ENCODE measurements around the gene CPT1B.

CPT1B gene

GRCh38 chr22:50626850-50627641 lies 48.8 kb upstream of the CPT1B start (continued):
- TF ChIP-seq ZNF324 (tag by site-specific recombination; IDR thresholded peaks at IDR 0.05) (no peak), ZNF449 (tag by site-specific recombination; IDR thresholded peaks at IDR 0.05) (no peak), ZNF629 (tag by site-specific recombination; IDR thresholded peaks at IDR 0.05) (no peak), ZNF239 (tag by site-specific recombination; IDR thresholded peaks at IDR 0.05) (no peak), ZEB2 (tag by site-specific recombination; IDR thresholded peaks at IDR 0.05) (no peak), ZNF223 (tag by site-specific recombination; IDR thresholded peaks at IDR 0.05) (no peak), ZNF561 (tag by site-specific recombination; IDR thresholded peaks at IDR 0.05; ENCODE audit: borderline replicate concordance) (no peak), ZNF404 (tag by site-specific recombination; IDR thresholded peaks at IDR 0.05) (no peak), ZNF433 (tag by site-specific recombination; IDR thresholded peaks at IDR 0.05; ENCODE audit: low read depth) (no peak), SP7 (tag by site-specific recombination; IDR thresholded peaks at IDR 0.05) (no peak), HOXC10 (CRISPR knock-in tag; IDR thresholded peaks at IDR 0.05) (no peak), ZNF221 (tag by site-specific recombination; IDR thresholded peaks at IDR 0.05; ENCODE audit: borderline replicate concordance) (no peak), ZSCAN23 (tag by site-specific recombination; IDR thresholded peaks at IDR 0.05) (no peak), MYNN (tag by site-specific recombination; IDR thresholded peaks at IDR 0.05; ENCODE audit: borderline replicate concordance) (no peak), ZNF138 (tag by site-specific recombination; IDR thresholded peaks at IDR 0.05; ENCODE audit: borderline replicate concordance) (no peak), KLF17 (tag by site-specific recombination; IDR thresholded peaks at IDR 0.05) (no peak), ZXDB (tag by site-specific recombination; IDR thresholded peaks at IDR 0.05) (no peak), ZNF394 (tag by site-specific recombination; IDR thresholded peaks at IDR 0.05; ENCODE audit: borderline replicate concordance) (no peak)

GRCh38 chr22:50626314-50626849 lies 48.2 kb upstream of the CPT1B start:
- ChIA-PET CTCF (interaction anchor here (0.7 kb wide), 1 partner anchor 65 kb away, joined by 5 read pairs; no protein-coding TSS in a partner anchor), POLR2A (interaction anchor here (0.7 kb wide), 1 partner anchor 43 kb away, joined by 3 read pairs; the partner anchor contains the start of gene CHKB)
- Histone ChIP-seq H3K4me3 (ENCODE audit: low read depth, low read length) (no peak overlapping the region), H3K36me3 (ENCODE audit: control insufficient read depth in 2 of 2, insufficient read depth in 1 of 2, low read length in 2 of 2) (peaks cover 0 to 11% of the 10 kb centered on the region in 2 experiments; a peak in 1 of 3 replicates), H3K9me3 (ENCODE audit: control insufficient read depth, insufficient read depth, low read depth, low read length) (no peaks in the 10 kb centered on the region), H3K27ac (ENCODE audit: extremely low read depth, low read depth, low read length) (no peak overlapping the region), H3K4me1 (ENCODE audit: control insufficient read depth, insufficient read depth, low read length) (peaks cover under 1% of the 10 kb centered on the region)
- TF ChIP-seq ZNF433 (tag by site-specific recombination; IDR thresholded peaks at IDR 0.05; ENCODE audit: low read depth) (no peak), YY2 (tag by site-specific recombination; IDR thresholded peaks at IDR 0.05) (no peak), ZNF416 (tag by site-specific recombination; IDR thresholded peaks at IDR 0.05) (no peak), SALL2 (tag by site-specific recombination; IDR thresholded peaks at IDR 0.05; ENCODE audit: borderline replicate concordance) (no peak), ZBTB20 (tag by site-specific recombination; IDR thresholded peaks at IDR 0.05) (no peak), ZNF548 (tag by site-specific recombination; IDR thresholded peaks at IDR 0.05) (no peak), PRDM1 (tag by site-specific recombination; IDR thresholded peaks at IDR 0.05) (no peak), ZNF391 (tag by site-specific recombination; IDR thresholded peaks at IDR 0.05; ENCODE audit: borderline replicate concordance, low read depth) (no peak), ZNF488 (tag by site-specific recombination; IDR thresholded peaks at IDR 0.05) (no peak), ZNF223 (tag by site-specific recombination; IDR thresholded peaks at IDR 0.05) (no peak), ZNF404 (tag by site-specific recombination; IDR thresholded peaks at IDR 0.05) (no peak), ZNF785 (tag by site-specific recombination; IDR thresholded peaks at IDR 0.05) (no peak), ZNF513 (tag by site-specific recombination; IDR thresholded peaks at IDR 0.05) (no peak), OSR2 (tag by site-specific recombination; IDR thresholded peaks at IDR 0.05) (no peak)
